HG02840 (cell line): ENCODE data around the gene NRF1.

Source experiments
- ATAC-seq: cut with Tn5 transposase; IDR thresholded peaks from one replicate; pipeline ENCODE4 v1.9.1; 2021; ENCODE audit warnings: mild to moderate bottlenecking, moderate library complexity, moderate number of reproducible peaks; ENCODE audit not compliant: unreplicated experiment, low FRiP score

NRF1 gene

GRCh38 chr7:129767120-129768015 is 155.8 kb downstream of the NRF1 start:
- no peak for ATAC-seq

- ATAC-seq: no peak
Measured at GRCh38 chr7:129768614-129769399, 157.3 kb downstream of the NRF1 start.

GRCh38 chr7:129769400-129769774 is 157.9 kb downstream of the NRF1 start:
- no peak for ATAC-seq

GRCh38 chr7:129769866-129770808 is 158.6 kb downstream of the NRF1 start:
- no peak for ATAC-seq

GRCh38 chr7:129771201-129771927 is 159.8 kb downstream of the NRF1 start:
- ATAC-seq: no peak

GRCh38 chr7:129771928-129772479 is 160.5 kb downstream of the NRF1 start:
- no peak for ATAC-seq

- ATAC-seq: no peak
Measured at GRCh38 chr7:129772646-129773280, 161.2 kb downstream of the NRF1 start.

- no peak for ATAC-seq
Measured at GRCh38 chr7:129773328-129773731, 161.8 kb downstream of the NRF1 start.

- ATAC-seq: no peak
Measured at GRCh38 chr7:129773871-129774270, 162.4 kb downstream of the NRF1 start.

- no peak for ATAC-seq
Measured at GRCh38 chr7:129774359-129774758, 162.8 kb downstream of the NRF1 start.

- no peak for ATAC-seq
Measured at GRCh38 chr7:129774871-129775694, 163.6 kb downstream of the NRF1 start.

GRCh38 chr7:129775695-129776361 is 164.3 kb downstream of the NRF1 start:
- ATAC-seq: no peak

GRCh38 chr7:129776362-129776722 is 164.8 kb downstream of the NRF1 start:
- no peak for ATAC-seq

- ATAC-seq: no peak
Measured at GRCh38 chr7:129777195-129777844, 165.8 kb downstream of the NRF1 start.

GRCh38 chr7:129777993-129778769 is 166.7 kb downstream of the NRF1 start:
- ATAC-seq: no peak

GRCh38 chr7:129778770-129779601 is 167.5 kb downstream of the NRF1 start:
- no peak for ATAC-seq
